H1 (cell line): ENCODE results near the gene BOLA1.
A peak's percentile ranks its signal among the peaks of the same experiment; 100 is the strongest.

Experiments
- CTCF ChIP-seq, 3 experiments: IDR thresholded peaks; 1 replicate in 2 of 3; 2 replicates in 1 of 3; pipeline versions ENCODE4 v1.5.1 to v1.6.1; 2011; ENCODE audit warnings: low read length in 3 of 3, mild to moderate bottlenecking in 3 of 3, inconsistent platforms in 2 of 3, low read depth in 1 of 3, moderate library complexity in 1 of 3; ENCODE audit not compliant: insufficient read depth in 1 of 3; ENCODE audit errors: control extremely low read depth in 1 of 3
- EZH2 ChIP-seq: fragments of 200-600 bp; sonication (generic); IDR thresholded peaks from 2 replicates; pipeline ENCODE4 v1.7.1; 2012; ENCODE audit warnings: low read depth, mild to moderate bottlenecking, moderate library complexity, low read length, inconsistent platforms; ENCODE audit not compliant: severe bottlenecking
- GTF2F1 ChIP-seq: IDR thresholded peaks from 2 replicates; pipeline ENCODE4 v1.6.1; 2012; ENCODE audit warnings: low read depth, low read length, improper control_type of control experiment, borderline replicate concordance
- JUN ChIP-seq: IDR thresholded peaks from 2 replicates; pipeline ENCODE4 v1.6.1; 2011; ENCODE audit warnings: low read depth, mild to moderate bottlenecking, improper control_type of control experiment, low read length
- MAFK ChIP-seq: IDR thresholded peaks from 2 replicates; pipeline ENCODE4 v1.6.1; 2012; ENCODE audit warnings: low read depth, mild to moderate bottlenecking, improper control_type of control experiment, low read length
- POLR2A ChIP-seq, 2 experiments: IDR thresholded peaks; 1 replicate in 1 of 2; 2 replicates in 1 of 2; pipeline ENCODE4 v1.6.1; 2011; ENCODE audit warnings: low read depth in 2 of 2, low read length in 2 of 2, mild to moderate bottlenecking in 2 of 2; ENCODE audit errors: control extremely low read depth in 1 of 2
- POLR2AphosphoS5 ChIP-seq: IDR thresholded peaks from 2 replicates; pipeline ENCODE4 v1.6.1; 2011; ENCODE audit warnings: low read depth, low read length
- RAD21 ChIP-seq, 2 experiments: IDR thresholded peaks in 1 of 2; conservative IDR thresholded peaks in 1 of 2; 2 replicates each; pipeline ENCODE4 v1.6.1; 2011; ENCODE audit warnings: low read depth in 2 of 2, low read length in 2 of 2, improper control_type of control experiment in 1 of 2, inconsistent platforms in 1 of 2, mild to moderate bottlenecking in 1 of 2, moderate library complexity in 1 of 2
- SIRT6 ChIP-seq: IDR thresholded peaks from one replicate; pipeline ENCODE4 v1.7.1; 2012; ENCODE audit warnings: low read length, inconsistent platforms
- USF2 ChIP-seq: IDR thresholded peaks from 2 replicates; pipeline ENCODE4 v1.6.1; 2011; ENCODE audit warnings: low read length, improper control_type of control experiment
- ZNF274 ChIP-seq: IDR thresholded peaks from 2 replicates; pipeline ENCODE4 v1.7.0; 2012; ENCODE audit warnings: low read length, borderline replicate concordance; ENCODE audit errors: extremely low read depth

- TF ChIP-seq EZH2 (no peak), POLR2A (IDR thresholded peaks at IDR 0.05; ENCODE audit: control extremely low read depth in 1 of 2, low read depth in 2 of 2, low read length in 2 of 2) (peak in 1 of 2 experiments; percentile 50; a peak in 1 of 3 replicates), RAD21 (IDR thresholded peaks at IDR 0.05 in 1 of 2, conservative IDR thresholded peaks at IDR 0.05 in 1 of 2; ENCODE audit: low read depth in 2 of 2, low read length in 2 of 2) (no peak), POLR2AphosphoS5 (no peak), CTCF (IDR thresholded peaks at IDR 0.05; ENCODE audit: control extremely low read depth in 1 of 3, insufficient read depth in 1 of 3, low read depth in 1 of 3, low read length in 3 of 3) (no peak), SIRT6 (no peak), ZNF274 (no peak), JUN (no peak), GTF2F1 (no peak), MAFK (no peak), USF2 (no peak)
Observed at GRCh38 chr1:149917571-149918144, 18.3 kb downstream of the BOLA1 start, which contains the start of gene SV2A.
